ENCODE data around the gene UNC13B. TPM values are rescaled to one million over a fixed set of nuclear protein-coding genes. Genes with fewer than 3 reads are reported as not detected.

The UNC13B gene
- total and polyA plus RNA-seq, 2 of the 8 experiments (the other 6 are each of a cell fraction or from before 2014, with no cell fraction given): 23.1 to 51.7 TPM

DNA sequence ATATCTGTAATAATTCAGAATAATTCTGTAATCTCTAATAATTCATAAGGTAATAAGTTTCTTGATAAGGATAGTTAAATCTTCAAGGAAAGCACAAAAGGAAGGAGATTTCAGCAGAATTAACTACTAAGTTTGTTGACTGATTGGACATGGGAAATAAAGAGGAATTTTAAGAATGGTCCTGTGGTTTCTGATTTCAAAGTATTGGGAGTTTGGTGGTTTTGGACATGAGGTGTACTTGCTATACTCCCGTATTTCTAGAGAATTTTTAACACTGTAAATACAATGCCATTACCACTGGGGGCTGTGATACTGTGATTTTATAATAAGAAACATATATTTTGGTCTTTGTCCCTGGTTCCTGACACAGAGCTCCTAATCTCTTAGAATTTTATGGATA, 123.9 kb downstream of the UNC13B start (continued):
- TF ChIP-seq, protein P1, sequence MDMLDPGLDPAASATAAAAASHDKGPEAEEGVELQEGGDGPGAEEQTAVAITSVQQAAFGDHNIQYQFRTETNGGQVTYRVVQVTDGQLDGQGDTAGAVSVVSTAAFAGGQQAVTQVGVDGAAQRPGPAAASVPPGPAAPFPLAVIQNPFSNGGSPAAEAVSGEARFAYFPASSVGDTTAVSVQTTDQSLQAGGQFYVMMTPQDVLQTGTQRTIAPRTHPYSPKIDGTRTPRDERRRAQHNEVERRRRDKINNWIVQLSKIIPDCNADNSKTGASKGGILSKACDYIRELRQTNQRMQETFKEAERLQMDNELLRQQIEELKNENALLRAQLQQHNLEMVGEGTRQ (IDR thresholded peaks at IDR 0.05; ENCODE audit: low read length): no peak
